Measurements from ENCODE around the gene EFCAB9. TPM values are rescaled to one million over a fixed set of nuclear protein-coding genes. Genes with fewer than 3 reads are reported as not detected.
"Not testable (repeated sequence)": the region's sequence is repeated elsewhere in the genome, so short reads cannot be mapped to it uniquely, and the experiment has no call there.

Gene EFCAB9
- total RNA-seq, 1 experiment from 2014 or later: not detected

- Histone ChIP-seq H3K36me3 (peaks cover 9% of the 10 kb centered on the region; the same call in 1 of the 2 replicates), H3K9me3 (peaks cover 6% of the 10 kb centered on the region; the same call in 1 of the 2 replicates), H3K27me3 (no peaks in the 10 kb centered on the region), H3K4me3 (no peak overlapping the region)
- no peak for DNase-seq
These were observed 14.7 kb upstream of the EFCAB9 start for GRCh38 chr5:172178991-172179989.

- Histone ChIP-seq H3K9me3 (peaks cover 6% of the 10 kb centered on the region; the same call in 1 of the 2 replicates), H3K4me3 (no peak overlapping the region), H3K36me3 (peaks cover 9% of the 10 kb centered on the region; the same call in 1 of the 2 replicates), H3K27me3 (no peaks in the 10 kb centered on the region)
- no peak for DNase-seq
These were observed 13.0 kb upstream of the EFCAB9 start for GRCh38 chr5:172180936-172181335.

- DNase-seq: no peak
- peaks cover 6% of the 10 kb centered on the region; the same call in 1 of the 2 replicates for H3K9me3 ChIP-seq
- peaks cover 9% of the 10 kb centered on the region; the same call in 1 of the 2 replicates for H3K36me3 ChIP-seq
- no peaks in the 10 kb centered on the region for H3K27me3 ChIP-seq
- no peak overlapping the region for H3K4me3 ChIP-seq
These were observed 11.7 kb upstream of the EFCAB9 start for GRCh38 chr5:172182291-172182690.

GRCh38 chr5:172183881-172184280 is 10.1 kb upstream of the EFCAB9 start:
- no peak for DNase-seq
- H3K9me3 ChIP-seq: peaks cover 6% of the 10 kb centered on the region; the same call in 1 of the 2 replicates
- peaks cover 9% of the 10 kb centered on the region; the same call in 1 of the 2 replicates for H3K36me3 ChIP-seq
- H3K27me3 ChIP-seq: no peaks in the 10 kb centered on the region
- no peak overlapping the region for H3K4me3 ChIP-seq

GRCh38 chr5:172185096-172185461 is 8.9 kb upstream of the EFCAB9 start:
- Histone ChIP-seq H3K9me3 (peaks cover 6% of the 10 kb centered on the region; the same call in 1 of the 2 replicates), H3K36me3 (peaks cover 9% of the 10 kb centered on the region; the same call in 1 of the 2 replicates), H3K4me3 (no peak overlapping the region), H3K27me3 (no peaks in the 10 kb centered on the region)
- DNase-seq: no peak

GRCh38 chr5:172186114-172186695 is 7.8 kb upstream of the EFCAB9 start:
- no peak overlapping the region for H3K4me3 ChIP-seq
- H3K27me3 ChIP-seq: no peaks in the 10 kb centered on the region
- H3K9me3 ChIP-seq: peaks cover 6% of the 10 kb centered on the region; the same call in 1 of the 2 replicates
- DNase-seq: no peak
- peaks cover 7% of the 10 kb centered on the region; the same call in 1 of the 2 replicates for H3K36me3 ChIP-seq

- no peaks in the 10 kb centered on the region for H3K9me3 ChIP-seq
- DNase-seq: peak; percentile 85
These were observed 6.6 kb upstream of the EFCAB9 start for GRCh38 chr5:172187118-172188032.

GRCh38 chr5:172188033-172188892 is 5.7 kb upstream of the EFCAB9 start, which contains the start of gene STK10:
TSS of gene STK10 (minus strand) at chr5:172188224. CDS start at chr5:172188042, 182 bp downstream.
- DNase-seq: peak; percentile 96
- Histone ChIP-seq H3K36me3 (no peaks in the 10 kb centered on the region), H3K27me3 (no peaks in the 10 kb centered on the region), H3K4me3 (peak within 1 kb of the TSS; percentile 91), H3K9me3 (no peaks in the 10 kb centered on the region)

More at GRCh38 chr5:172187118-172188032, 6.6 kb upstream of the EFCAB9 start:
- Histone ChIP-seq H3K4me3 (peak overlapping the region; percentile 91), H3K36me3 (no peaks in the 10 kb centered on the region), H3K27me3 (no peaks in the 10 kb centered on the region)

- Histone ChIP-seq H3K4me3 (peak overlapping the region; percentile 91), H3K9me3 (no peaks in the 10 kb centered on the region), H3K36me3 (no peaks in the 10 kb centered on the region), H3K27me3 (no peaks in the 10 kb centered on the region)
- no peak for DNase-seq
These were observed 4.9 kb upstream of the EFCAB9 start for GRCh38 chr5:172188893-172189692.

GRCh38 chr5:172189693-172190296 is 4.2 kb upstream of the EFCAB9 start:
- no peak overlapping the region for H3K4me3 ChIP-seq
- DNase-seq: no peak
- no peaks in the 10 kb centered on the region for H3K9me3 ChIP-seq

GRCh38 chr5:172194985-172195774 is 1.2 kb downstream of the EFCAB9 start:
- peaks cover 5% of the 10 kb centered on the region; the same call in 1 of the 2 replicates for H3K9me3 ChIP-seq
- no peak overlapping the region for H3K4me3 ChIP-seq
- H3K36me3 ChIP-seq: no peaks in the 10 kb centered on the region
- DNase-seq: no peak
- no peaks in the 10 kb centered on the region for H3K27me3 ChIP-seq

More at GRCh38 chr5:172189693-172190296, 4.2 kb upstream of the EFCAB9 start:
- no peaks in the 10 kb centered on the region for H3K36me3 ChIP-seq
- no peaks in the 10 kb centered on the region for H3K27me3 ChIP-seq

GRCh38 chr5:172197775-172198174 is 3.8 kb downstream of the EFCAB9 start:
- not testable (repeated sequence) for H3K36me3 ChIP-seq, H3K4me3 ChIP-seq, H3K27me3 ChIP-seq, H3K9me3 ChIP-seq, DNase-seq

- no peak for DNase-seq
- Histone ChIP-seq H3K9me3 (peaks cover 5% of the 10 kb centered on the region; the same call in 1 of the 2 replicates), H3K36me3 (no peaks in the 10 kb centered on the region), H3K4me3 (no peak overlapping the region), H3K27me3 (no peaks in the 10 kb centered on the region)
These were observed 5.5 kb downstream of the EFCAB9 start for GRCh38 chr5:172199446-172199845.

GRCh38 chr5:172200476-172200875 is 6.5 kb downstream of the EFCAB9 start:
- DNase-seq: no peak
- Histone ChIP-seq H3K27me3 (no peaks in the 10 kb centered on the region), H3K4me3 (no peak overlapping the region), H3K9me3 (peaks cover 5% of the 10 kb centered on the region; the same call in 1 of the 2 replicates), H3K36me3 (no peaks in the 10 kb centered on the region)

All from MG63 (cell line).